Nephron progenitor cell (in vitro differentiated cells): ENCODE results near the gene POLR3A.

Experiments
- DNase-seq: peaks from one replicate; pipeline ENCODE4 v3.0.0; 2021
- H3K27ac Mint-ChIP-seq: 2 replicates; pipeline ENCODE4 v1.8.0; 2021; ENCODE audit warnings: mild to moderate bottlenecking, moderate library complexity, mixed read lengths
- H3K27me3 Mint-ChIP-seq: 2 replicates; pipeline ENCODE4 v1.8.0; 2021; ENCODE audit warnings: mild to moderate bottlenecking, low read depth, mixed read lengths; ENCODE audit not compliant: poor library complexity
- H3K36me3 Mint-ChIP-seq: 2 replicates; pipeline ENCODE4 v1.8.0; 2021; ENCODE audit warnings: low read depth, mixed read lengths
- H3K4me1 Mint-ChIP-seq: 2 replicates; pipeline ENCODE4 v1.8.0; 2021; ENCODE audit warnings: mixed read lengths
- H3K4me3 Mint-ChIP-seq: 2 replicates; pipeline ENCODE4 v1.8.0; 2021; ENCODE audit warnings: mild to moderate bottlenecking, moderate library complexity, mixed read lengths
- H3K9me3 Mint-ChIP-seq: 2 replicates; pipeline ENCODE4 v1.8.0; 2021; ENCODE audit warnings: mild to moderate bottlenecking, moderate library complexity, mixed read lengths
- TF ChIP-seq, protein P1 (sequence below): fragments of 200-600 bp; sonication (generic); IDR thresholded peaks from 2 replicates; pipeline ENCODE4 v1.5.0; 2021; ENCODE audit warnings: antibody characterized with exemption

Gene POLR3A

DNA sequence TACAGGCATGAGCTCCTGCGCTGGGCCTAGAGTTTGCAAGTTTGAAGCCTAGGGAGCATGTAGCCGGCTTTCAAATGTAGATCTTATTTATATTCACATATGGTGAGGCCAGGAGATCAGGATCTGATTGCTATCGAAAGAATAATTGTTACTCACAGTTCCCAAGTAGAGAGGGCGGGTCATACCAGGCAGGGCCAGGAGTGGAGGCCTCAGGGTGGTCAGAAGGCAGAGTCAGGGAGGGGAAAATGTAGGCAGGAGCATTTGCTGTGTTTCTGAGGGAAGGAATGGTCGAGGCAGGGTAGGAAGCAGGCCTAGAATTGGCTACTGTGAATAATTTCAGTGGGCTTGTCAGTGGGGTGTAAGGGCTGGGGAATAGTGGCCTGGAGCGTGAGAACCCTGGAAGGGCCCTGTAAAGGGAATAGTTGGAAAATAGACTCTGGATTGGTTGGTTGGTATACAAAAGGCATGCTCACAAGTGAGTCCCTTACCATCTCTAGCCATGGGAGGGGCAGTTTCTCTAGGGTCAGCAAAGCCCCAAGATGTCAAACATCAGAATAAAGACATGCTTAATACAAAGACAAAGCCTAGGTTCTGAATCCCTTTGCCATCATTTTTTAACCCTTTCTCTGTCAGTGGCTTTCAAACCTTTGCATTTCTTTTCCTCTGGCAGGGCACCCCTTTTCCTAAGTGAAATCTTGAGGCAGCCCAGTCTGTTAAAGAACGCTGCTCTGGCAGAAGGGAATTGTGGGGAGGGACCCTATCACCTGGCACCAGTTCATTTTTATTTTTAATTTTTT, 66.8 kb downstream of the POLR3A start:
- Mint-ChIP-seq H3K27ac (peak overlapping the region; percentile 37), H3K27me3 (no peaks in the 10 kb centered on the region), H3K4me3 (no peak overlapping the region), H3K36me3 (peaks cover 6% of the 10 kb centered on the region), H3K4me1 (peaks cover 16% of the 10 kb centered on the region), H3K9me3 (peaks cover 26% of the 10 kb centered on the region)
- DNase-seq: no peak
- TF ChIP-seq, protein P1, sequence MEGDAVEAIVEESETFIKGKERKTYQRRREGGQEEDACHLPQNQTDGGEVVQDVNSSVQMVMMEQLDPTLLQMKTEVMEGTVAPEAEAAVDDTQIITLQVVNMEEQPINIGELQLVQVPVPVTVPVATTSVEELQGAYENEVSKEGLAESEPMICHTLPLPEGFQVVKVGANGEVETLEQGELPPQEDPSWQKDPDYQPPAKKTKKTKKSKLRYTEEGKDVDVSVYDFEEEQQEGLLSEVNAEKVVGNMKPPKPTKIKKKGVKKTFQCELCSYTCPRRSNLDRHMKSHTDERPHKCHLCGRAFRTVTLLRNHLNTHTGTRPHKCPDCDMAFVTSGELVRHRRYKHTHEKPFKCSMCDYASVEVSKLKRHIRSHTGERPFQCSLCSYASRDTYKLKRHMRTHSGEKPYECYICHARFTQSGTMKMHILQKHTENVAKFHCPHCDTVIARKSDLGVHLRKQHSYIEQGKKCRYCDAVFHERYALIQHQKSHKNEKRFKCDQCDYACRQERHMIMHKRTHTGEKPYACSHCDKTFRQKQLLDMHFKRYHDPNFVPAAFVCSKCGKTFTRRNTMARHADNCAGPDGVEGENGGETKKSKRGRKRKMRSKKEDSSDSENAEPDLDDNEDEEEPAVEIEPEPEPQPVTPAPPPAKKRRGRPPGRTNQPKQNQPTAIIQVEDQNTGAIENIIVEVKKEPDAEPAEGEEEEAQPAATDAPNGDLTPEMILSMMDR: no peak

DNA sequence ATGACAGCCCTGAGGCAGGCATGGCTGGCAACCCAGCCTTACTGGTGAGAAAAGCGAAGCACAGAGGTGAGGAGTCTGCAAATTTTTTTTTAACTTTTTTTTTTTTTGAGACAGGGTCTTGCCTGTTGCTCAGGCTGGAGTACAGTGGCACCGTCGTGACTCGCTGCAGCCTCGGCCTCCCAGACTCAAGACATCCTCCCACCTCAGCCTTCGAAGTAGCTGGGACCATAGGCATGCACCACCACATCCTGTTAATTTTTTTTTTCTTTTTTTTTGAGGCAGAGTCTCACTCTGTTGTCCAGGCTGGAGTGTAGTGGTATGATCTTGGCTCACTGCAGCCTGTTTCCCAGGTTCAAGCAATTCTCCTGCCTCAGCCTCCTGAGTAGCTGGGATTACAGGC, 67.6 kb downstream of the POLR3A start:
- peaks cover 8% of the 10 kb centered on the region for H3K4me1 Mint-ChIP-seq
- no peak overlapping the region for H3K4me3 Mint-ChIP-seq
- peaks cover 6% of the 10 kb centered on the region for H3K36me3 Mint-ChIP-seq
- peaks cover 2% of the 10 kb centered on the region for H3K27me3 Mint-ChIP-seq
- no peak for DNase-seq
- TF ChIP-seq, protein P1: no peak
- H3K27ac Mint-ChIP-seq: no peak overlapping the region
- peaks cover 26% of the 10 kb centered on the region for H3K9me3 Mint-ChIP-seq

DNA sequence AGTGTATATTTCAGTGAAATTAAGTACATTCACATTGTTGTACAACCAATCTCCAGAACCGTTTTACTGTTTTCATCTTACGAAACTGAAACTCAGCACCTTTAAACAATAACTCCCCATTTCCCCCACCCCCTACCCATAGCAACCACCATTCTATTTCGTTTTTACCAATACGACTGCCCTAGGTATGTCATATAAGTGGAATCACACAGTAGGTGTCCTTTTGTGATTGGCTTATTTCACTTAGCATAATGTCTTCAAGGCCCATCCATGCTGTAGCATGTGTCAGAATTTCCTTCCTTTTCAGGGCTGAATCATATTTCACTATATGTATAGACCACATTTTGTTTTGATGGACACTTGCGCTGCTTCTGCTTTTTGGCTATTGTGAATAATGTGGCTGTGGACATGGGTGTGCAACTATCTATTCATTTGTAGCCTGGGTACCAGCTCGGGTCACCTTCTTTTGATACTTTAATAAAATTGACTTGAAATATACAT, 68.4 kb downstream of the POLR3A start:
- Mint-ChIP-seq H3K27me3 (peaks cover 2% of the 10 kb centered on the region), H3K36me3 (peaks cover 6% of the 10 kb centered on the region), H3K9me3 (peaks cover 26% of the 10 kb centered on the region), H3K4me1 (peaks cover 7% of the 10 kb centered on the region), H3K27ac (no peak overlapping the region), H3K4me3 (no peak overlapping the region)
- DNase-seq: no peak
- TF ChIP-seq, protein P1: no peak

DNA sequence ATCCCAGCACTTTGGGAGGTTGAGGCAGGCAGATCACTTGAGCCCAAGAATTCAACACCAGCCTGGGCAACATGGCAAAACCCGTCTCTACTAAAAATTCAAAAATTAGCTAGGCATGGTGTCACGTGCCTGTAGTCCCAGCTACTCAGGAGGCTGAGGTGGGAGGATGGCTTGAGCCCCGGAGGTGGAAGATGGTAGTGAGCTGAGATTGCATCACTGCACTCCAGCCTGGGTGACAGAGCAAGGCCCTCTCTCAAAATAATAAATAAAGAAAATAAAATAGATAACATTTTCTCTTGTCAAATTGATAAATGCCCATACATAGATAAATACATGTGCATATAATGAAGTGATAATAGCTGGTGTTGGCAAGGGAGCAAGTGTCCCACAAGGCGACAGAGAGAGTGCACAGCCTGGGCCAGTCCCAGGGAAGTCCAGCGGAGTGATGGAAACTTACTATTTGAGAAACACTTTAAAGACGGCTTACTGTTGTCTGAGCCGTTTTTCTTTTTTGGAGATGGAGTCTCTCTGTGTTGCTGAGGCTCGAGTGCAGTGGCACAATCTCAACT, 69.3 kb downstream of the POLR3A start:
- peaks cover 2% of the 10 kb centered on the region for H3K27me3 Mint-ChIP-seq

DNA sequence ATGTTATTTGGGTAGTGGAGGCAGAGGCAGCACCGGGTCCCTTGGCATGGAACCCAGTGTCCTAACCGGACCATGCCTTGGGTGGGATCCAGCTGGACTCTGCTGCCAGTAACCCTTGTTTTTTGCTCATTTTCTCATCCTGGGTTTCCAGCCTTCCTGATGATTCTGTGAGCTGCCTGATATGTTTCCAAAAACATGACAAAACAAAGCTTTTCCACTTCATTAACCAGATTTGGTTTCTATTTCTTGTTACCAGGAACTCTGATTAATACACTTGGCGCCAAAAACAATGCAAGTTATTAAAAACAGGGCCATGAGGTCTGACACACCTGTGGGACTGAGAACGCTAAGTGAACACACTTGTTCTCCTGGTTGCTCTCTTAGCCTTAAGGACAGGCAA, 69.9 kb downstream of the POLR3A start:
- Mint-ChIP-seq H3K36me3 (no peaks in the 10 kb centered on the region), H3K4me1 (peaks cover 10% of the 10 kb centered on the region), H3K27me3 (peaks cover 2% of the 10 kb centered on the region), H3K4me3 (no peak overlapping the region), H3K9me3 (peaks cover 15% of the 10 kb centered on the region), H3K27ac (no peak overlapping the region)
- TF ChIP-seq, protein P1: no peak
- DNase-seq: no peak

More for the DNA sequence above, 69.3 kb downstream of the POLR3A start:
- peaks cover 4% of the 10 kb centered on the region for H3K36me3 Mint-ChIP-seq
- no peak overlapping the region for H3K27ac Mint-ChIP-seq
- H3K4me3 Mint-ChIP-seq: no peak overlapping the region
- DNase-seq: no peak
- peaks cover 21% of the 10 kb centered on the region for H3K9me3 Mint-ChIP-seq
- TF ChIP-seq, protein P1: no peak
- peaks cover 10% of the 10 kb centered on the region for H3K4me1 Mint-ChIP-seq
